NCI-H1417 treated with DMSO at 0.1 percent for 48 hours (cell line): ENCODE results near the gene SLC25A4.
"Not testable (repeated sequence)": the region's sequence is repeated elsewhere in the genome, so short reads cannot be mapped to it uniquely, and the experiment has no call there.

Experiments
- DNase-seq: peaks from one replicate; lab custom pipeline; 2025; lab: John Stamatoyannopoulos, UW

The SLC25A4 gene

GRCh38 chr4:185183622-185184281, 40.7 kb downstream of the SLC25A4 start:
- DNase-seq = peak; percentile 15

GRCh38 chr4:185186769-185187168, 43.7 kb downstream of the SLC25A4 start:
- no peak for DNase-seq

GRCh38 chr4:185189606-185190305, 46.7 kb downstream of the SLC25A4 start:
- DNase-seq = no peak

- no peak for DNase-seq
These were observed 47.3 kb downstream of the SLC25A4 start for GRCh38 chr4:185190306-185190856.

- no peak for DNase-seq
These were observed 49.0 kb downstream of the SLC25A4 start for GRCh38 chr4:185192059-185192458.

GRCh38 chr4:185194924-185195888, 52.1 kb downstream of the SLC25A4 start:
- DNase-seq = no peak

GRCh38 chr4:185196437-185196836, 53.4 kb downstream of the SLC25A4 start:
- no peak for DNase-seq

- not testable (repeated sequence) for DNase-seq
These were observed 55.1 kb downstream of the SLC25A4 start for GRCh38 chr4:185198189-185198588.
